ENCODE results near the gene PTPRT. TPM values are rescaled to one million over a fixed set of nuclear protein-coding genes. Genes with fewer than 3 reads are reported as not detected.

PTPRT gene
- total and polyA plus RNA-seq, 7 donors, result under 0.01 to 0.09 (median 0.03) TPM; not detected in 1

- Histone ChIP-seq H3K27ac (no peak overlapping the region), H3K36me3 (ENCODE audit: insufficient read depth in 1 of 2, low read depth in 1 of 2) (no peaks in the 10 kb centered on the region), H3K4me3 (no peak overlapping the region), H3K9me3 (no peaks in the 10 kb centered on the region), H3K4me1 (no peaks in the 10 kb centered on the region), H3K27me3 (ENCODE audit: insufficient read depth in 3 of 3, low read length in 2 of 3) (no peaks in the 10 kb centered on the region)
- ATAC-seq (no peak), DNase-seq (no peak)
- WGBS, 3 donors, result 74 to 91% (median 87%) methylated on average over 1 of the region's 1 CpG
- no peak for TF ChIP-seq CTCF (IDR thresholded peaks at IDR 0.05)
- intact Hi-C loops (cut with DNase I), result no loop called here
Measured at GRCh38 chr20:42336576-42336975, 853.1 kb downstream of the PTPRT start.

GRCh38 chr20:42319252-42320013 is 870.3 kb downstream of the PTPRT start:
- no peaks in the 10 kb centered on the region for H3K27me3 ChIP-seq (ENCODE audit: insufficient read depth in 3 of 3, low read length in 2 of 3)
- H3K36me3 ChIP-seq (ENCODE audit: insufficient read depth in 1 of 2, low read depth in 1 of 2), result no peaks in the 10 kb centered on the region
- no peak overlapping the region for H3K4me3 ChIP-seq
- no peak overlapping the region for H3K27ac ChIP-seq
- DNase-seq (no peak), ATAC-seq (no peak)
- H3K4me1 ChIP-seq, result no peaks in the 10 kb centered on the region
- 55 to 60% (median 57%) methylated on average over 2 of the region's 2 CpGs for WGBS, 3 donors
- intact Hi-C loops (cut with DNase I), result no loop called here
- no peak for TF ChIP-seq CTCF (IDR thresholded peaks at IDR 0.05)
- no peaks in the 10 kb centered on the region for H3K9me3 ChIP-seq

- no peaks in the 10 kb centered on the region for H3K4me1 ChIP-seq
- DNase-seq (no peak), ATAC-seq (no peak)
- intact Hi-C loops (cut with DNase I), result no loop called here
- no peak for TF ChIP-seq CTCF (IDR thresholded peaks at IDR 0.05)
- no peaks in the 10 kb centered on the region for H3K9me3 ChIP-seq
- no peak overlapping the region for H3K4me3 ChIP-seq
- H3K27ac ChIP-seq, result no peak overlapping the region
- H3K27me3 ChIP-seq (ENCODE audit: insufficient read depth in 3 of 3, low read length in 2 of 3), result no peaks in the 10 kb centered on the region
- H3K36me3 ChIP-seq (ENCODE audit: insufficient read depth in 1 of 2, low read depth in 1 of 2), result no peaks in the 10 kb centered on the region
- WGBS, 3 donors, result 69 to 88% (median 85%) methylated on average over 3 of the region's 3 CpGs
Measured at GRCh38 chr20:42313704-42314103, 876.0 kb downstream of the PTPRT start.

- H3K4me3 ChIP-seq, result no peak overlapping the region
- no peak for DNase-seq
- intact Hi-C loops (cut with DNase I), result no loop called here
- H3K27me3 ChIP-seq (ENCODE audit: insufficient read depth in 3 of 3, low read length in 2 of 3), result no peaks in the 10 kb centered on the region
- no peak for ATAC-seq
- H3K27ac ChIP-seq, result no peak overlapping the region
- H3K4me1 ChIP-seq, result no peaks in the 10 kb centered on the region
- no peaks in the 10 kb centered on the region for H3K36me3 ChIP-seq (ENCODE audit: insufficient read depth in 1 of 2, low read depth in 1 of 2)
- WGBS, 3 donors, result 64 to 75% (median 74%) methylated on average over 4 of the region's 4 CpGs
- TF ChIP-seq CTCF (IDR thresholded peaks at IDR 0.05), result no peak
- no peaks in the 10 kb centered on the region for H3K9me3 ChIP-seq
Measured at GRCh38 chr20:42309050-42309449, 880.7 kb downstream of the PTPRT start.

- WGBS, 3 donors, result 91 to 95% (median 94%) methylated on average over 4 of the region's 4 CpGs
- no peak for TF ChIP-seq CTCF (IDR thresholded peaks at IDR 0.05)
Measured at GRCh38 chr20:42308171-42308570, 881.5 kb downstream of the PTPRT start.

More at GRCh38 chr20:42308171-42308570, 881.5 kb downstream of the PTPRT start:
- Histone ChIP-seq H3K4me3 (no peak overlapping the region), H3K27me3 (ENCODE audit: insufficient read depth in 3 of 3, low read length in 2 of 3) (no peaks in the 10 kb centered on the region), H3K9me3 (no peaks in the 10 kb centered on the region), H3K36me3 (ENCODE audit: insufficient read depth in 1 of 2, low read depth in 1 of 2) (no peaks in the 10 kb centered on the region), H3K4me1 (no peaks in the 10 kb centered on the region), H3K27ac (no peak overlapping the region)
- intact Hi-C loops (cut with DNase I), result no loop called here
- ATAC-seq, result no peak
- no peak for DNase-seq
